ENCODE results near the gene SLC35A3. TPM values are rescaled to one million over a fixed set of nuclear protein-coding genes. Genes with fewer than 3 reads are reported as not detected.

Gene SLC35A3
- total and polyA plus RNA-seq, 3 donors from 2014 or later = 6.6 to 17.6 (median 17.1) TPM

DNA sequence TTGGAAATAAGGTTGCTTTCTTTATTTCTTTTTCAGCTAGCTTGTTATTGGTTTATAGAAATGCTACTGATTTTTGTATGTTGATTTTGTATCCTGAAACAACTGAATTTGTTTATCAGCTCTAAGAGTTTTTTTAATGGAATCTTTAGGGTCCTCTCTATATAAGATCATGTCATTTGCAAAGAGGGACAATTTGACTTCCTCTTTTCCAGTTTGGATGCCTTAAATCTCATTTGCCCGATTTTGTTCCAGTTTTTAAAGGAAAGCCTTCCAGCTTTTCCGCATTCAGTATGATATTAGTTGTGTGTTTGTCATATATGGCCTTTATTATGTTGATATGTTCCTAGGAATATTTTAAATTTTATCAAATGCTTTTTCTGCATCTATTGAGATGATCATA lies 31.7 kb downstream of the SLC35A3 start:
- TF ChIP-seq POLR2A (IDR thresholded peaks at IDR 0.05) = no peak
- TF ChIP-seq, protein P1, sequence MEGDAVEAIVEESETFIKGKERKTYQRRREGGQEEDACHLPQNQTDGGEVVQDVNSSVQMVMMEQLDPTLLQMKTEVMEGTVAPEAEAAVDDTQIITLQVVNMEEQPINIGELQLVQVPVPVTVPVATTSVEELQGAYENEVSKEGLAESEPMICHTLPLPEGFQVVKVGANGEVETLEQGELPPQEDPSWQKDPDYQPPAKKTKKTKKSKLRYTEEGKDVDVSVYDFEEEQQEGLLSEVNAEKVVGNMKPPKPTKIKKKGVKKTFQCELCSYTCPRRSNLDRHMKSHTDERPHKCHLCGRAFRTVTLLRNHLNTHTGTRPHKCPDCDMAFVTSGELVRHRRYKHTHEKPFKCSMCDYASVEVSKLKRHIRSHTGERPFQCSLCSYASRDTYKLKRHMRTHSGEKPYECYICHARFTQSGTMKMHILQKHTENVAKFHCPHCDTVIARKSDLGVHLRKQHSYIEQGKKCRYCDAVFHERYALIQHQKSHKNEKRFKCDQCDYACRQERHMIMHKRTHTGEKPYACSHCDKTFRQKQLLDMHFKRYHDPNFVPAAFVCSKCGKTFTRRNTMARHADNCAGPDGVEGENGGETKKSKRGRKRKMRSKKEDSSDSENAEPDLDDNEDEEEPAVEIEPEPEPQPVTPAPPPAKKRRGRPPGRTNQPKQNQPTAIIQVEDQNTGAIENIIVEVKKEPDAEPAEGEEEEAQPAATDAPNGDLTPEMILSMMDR (IDR thresholded peaks at IDR 0.05) = no peak
- WGBS, 2 donors = 96 to 100% methylated on average over 2 of the region's 2 CpGs
- H3K27ac ChIP-seq = no peak overlapping the region
- H3K4me1 ChIP-seq = no peaks in the 10 kb centered on the region
- no peak overlapping the region for H3K4me3 ChIP-seq
- no peak for DNase-seq
- intact Hi-C loops (cut with DNase I; ENCODE audit: low total_unique reads) = no loop called here
- H3K36me3 ChIP-seq (ENCODE audit: low read depth, missing control alignments) = no peaks in the 10 kb centered on the region
- no peaks in the 10 kb centered on the region for H3K9me3 ChIP-seq
- H3K27me3 ChIP-seq = no peaks in the 10 kb centered on the region

DNA sequence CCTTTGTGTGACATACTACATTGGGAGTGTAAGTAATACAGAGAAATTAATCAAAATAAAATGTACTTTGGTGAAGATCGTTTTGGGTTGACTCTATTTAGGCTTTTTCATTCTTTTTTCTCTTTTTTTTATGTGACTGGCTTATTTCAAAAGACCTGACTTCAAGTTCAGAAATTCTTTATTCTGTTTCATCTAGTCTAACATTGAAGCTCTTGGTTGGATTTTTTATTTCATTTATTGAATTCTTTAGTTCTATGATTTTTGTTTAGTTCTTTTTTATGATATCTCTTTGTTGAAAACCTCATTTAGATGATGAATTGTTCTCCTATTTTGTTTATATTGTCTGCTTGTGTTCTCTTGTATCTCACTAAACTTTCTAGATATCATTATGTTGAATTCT lies 35.6 kb downstream of the SLC35A3 start:
- Histone ChIP-seq H3K4me3 (no peak overlapping the region), H3K27ac (no peak overlapping the region), H3K36me3 (ENCODE audit: low read depth, missing control alignments) (no peaks in the 10 kb centered on the region), H3K4me1 (no peaks in the 10 kb centered on the region), H3K27me3 (no peaks in the 10 kb centered on the region), H3K9me3 (no peaks in the 10 kb centered on the region)
- intact Hi-C loops (cut with DNase I; ENCODE audit: low total_unique reads) = no loop called here
- DNase-seq = no peak
- WGBS, 2 donors = 90 to 92% methylated on average over 1 of the region's 1 CpG
- TF ChIP-seq POLR2A (IDR thresholded peaks at IDR 0.05) = no peak
- TF ChIP-seq, protein P1 (IDR thresholded peaks at IDR 0.05) = no peak

DNA sequence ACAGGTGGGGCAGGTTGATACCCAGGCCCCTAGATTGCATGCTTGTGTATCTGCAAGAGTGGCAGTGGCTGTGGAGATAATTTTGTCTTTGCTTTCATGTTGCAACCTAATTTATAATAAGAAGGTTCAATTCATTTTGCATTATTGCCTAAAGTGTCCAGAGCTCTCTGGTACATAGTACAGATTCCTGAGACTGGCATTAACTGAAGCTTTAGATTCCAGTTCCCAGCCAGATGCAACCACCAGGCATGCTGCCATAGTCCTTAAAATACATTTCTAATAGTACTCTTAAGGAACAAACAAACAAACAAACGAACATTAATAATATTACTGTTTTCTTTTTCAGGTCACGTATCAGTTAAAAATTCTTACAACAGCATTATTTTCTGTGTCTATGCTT lies 36.9 kb downstream of the SLC35A3 start:
- DNase-seq = no peak
- Histone ChIP-seq H3K27ac (no peak overlapping the region), H3K4me3 (no peak overlapping the region), H3K4me1 (no peaks in the 10 kb centered on the region), H3K27me3 (no peaks in the 10 kb centered on the region), H3K9me3 (no peaks in the 10 kb centered on the region), H3K36me3 (ENCODE audit: low read depth, missing control alignments) (no peaks in the 10 kb centered on the region)
- TF ChIP-seq, protein P1 (IDR thresholded peaks at IDR 0.05) = no peak
- TF ChIP-seq POLR2A (IDR thresholded peaks at IDR 0.05) = no peak
- intact Hi-C loops (cut with DNase I; ENCODE audit: low total_unique reads) = no loop called here
- 90 to 92% methylated on average over 2 of the region's 2 CpGs for WGBS, 2 donors

DNA sequence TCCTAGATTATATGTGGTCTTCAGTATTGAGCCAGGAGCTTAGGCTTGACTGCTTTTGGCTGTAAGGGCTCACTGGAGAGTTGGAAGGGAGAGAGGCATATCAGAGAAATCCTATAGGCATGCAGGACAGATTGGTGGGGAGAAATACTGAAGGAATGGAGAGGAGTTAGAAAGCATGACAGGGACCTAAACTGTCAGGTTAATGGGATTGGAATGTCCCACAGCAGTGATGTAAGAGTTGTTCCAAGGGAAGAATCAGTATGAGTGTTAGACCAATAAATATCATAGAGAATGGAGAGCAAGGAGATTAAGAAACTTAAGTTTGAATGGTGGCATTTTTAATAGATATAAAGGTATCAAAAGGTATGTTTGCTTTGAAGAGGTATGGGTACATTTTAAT lies 39.7 kb downstream of the SLC35A3 start:
- intact Hi-C loops (cut with DNase I; ENCODE audit: low total_unique reads) = no loop called here
- TF ChIP-seq, protein P1 (IDR thresholded peaks at IDR 0.05) = no peak
- no peak for TF ChIP-seq POLR2A (IDR thresholded peaks at IDR 0.05)
- Histone ChIP-seq H3K27me3 (no peaks in the 10 kb centered on the region), H3K9me3 (no peaks in the 10 kb centered on the region), H3K4me1 (no peaks in the 10 kb centered on the region), H3K4me3 (no peak overlapping the region), H3K36me3 (ENCODE audit: low read depth, missing control alignments) (no peaks in the 10 kb centered on the region), H3K27ac (no peak overlapping the region)
- no peak for DNase-seq

DNA sequence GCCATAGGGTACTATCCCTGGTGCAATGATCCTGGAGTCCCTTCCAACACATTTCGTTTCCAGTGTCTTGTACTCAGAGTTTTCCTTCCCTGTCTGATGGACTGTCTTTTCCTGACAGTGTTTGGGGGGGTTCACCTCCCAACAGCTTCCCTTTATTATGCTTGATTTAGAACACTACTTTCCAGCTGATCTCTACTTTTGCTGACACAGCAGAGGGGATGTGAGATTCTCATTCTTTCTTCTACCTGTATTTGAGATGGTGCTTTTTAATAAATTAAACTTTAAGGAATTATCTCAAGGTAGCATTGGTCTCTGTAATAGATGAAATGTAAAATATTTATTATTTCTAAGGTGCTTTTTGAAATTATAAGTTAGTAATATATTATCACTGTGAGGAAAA lies 41.0 kb downstream of the SLC35A3 start:
- Histone ChIP-seq H3K4me3 (no peak overlapping the region), H3K4me1 (no peaks in the 10 kb centered on the region), H3K27ac (no peak overlapping the region), H3K27me3 (no peaks in the 10 kb centered on the region), H3K9me3 (no peaks in the 10 kb centered on the region), H3K36me3 (ENCODE audit: low read depth, missing control alignments) (no peaks in the 10 kb centered on the region)
- no peak for TF ChIP-seq POLR2A (IDR thresholded peaks at IDR 0.05)
- TF ChIP-seq, protein P1 (IDR thresholded peaks at IDR 0.05) = no peak
- intact Hi-C loops (cut with DNase I; ENCODE audit: low total_unique reads) = no loop called here
- no peak for DNase-seq
- WGBS, 2 donors = 85 to 90% methylated on average over 1 of the region's 1 CpG

All from testis (tissue), 3 donors.